Measurements from ENCODE around the gene HSP90AB1. TPM values are rescaled to one million over a fixed set of nuclear protein-coding genes. Genes with fewer than 3 reads are reported as not detected.

HSP90AB1 gene
- total RNA-seq, 1 experiment from 2014 or later: 1,986 TPM

GRCh38 chr6:44260451-44261297 lies 13.8 kb downstream of the HSP90AB1 start:
- Mint-ChIP-seq H3K4me1 (peaks cover 44% of the 10 kb centered on the region in 2 experiments), H3K36me3 (ENCODE audit: insufficient read depth in 1 of 3, low read depth in 3 of 3) (peaks cover 0 to 23% (median 10%) of the 10 kb centered on the region in 3 experiments; a peak in 6 of 7 replicates), H3K27me3 (ENCODE audit: low read depth) (peaks cover 15% of the 10 kb centered on the region), H3K27ac (no peak overlapping the region), H3K4me3 (no peak overlapping the region; a peak in 1 of 5 replicates), H3K9me3 (no peaks in the 10 kb centered on the region; a peak in 1 of 5 replicates)
- H2BK12ac ChIP-seq (ENCODE audit: insufficient read length, low read depth, low read length): no peak overlapping the region
- H2BK20ac ChIP-seq (ENCODE audit: low read depth, low read length, poor library complexity, severe bottlenecking): no peak overlapping the region
- no peaks in the 10 kb centered on the region for H4K20me1 ChIP-seq (ENCODE audit: control insufficient read depth, insufficient read depth, insufficient read length)
- H2BK120ac ChIP-seq (ENCODE audit: low read depth, low read length, poor library complexity, severe bottlenecking): no peak overlapping the region
- no peak overlapping the region for H3K23ac ChIP-seq (ENCODE audit: insufficient read length, low read depth, low read length)
- no peak overlapping the region for H2AFZ ChIP-seq (ENCODE audit: low read length)
- no peaks in the 10 kb centered on the region for H3K79me1 ChIP-seq (ENCODE audit: insufficient read depth, low read depth, low read length, poor library complexity, severe bottlenecking)
- no peak overlapping the region for H3K27ac ChIP-seq (ENCODE audit: insufficient read length, low read depth, low read length)
- no peaks in the 10 kb centered on the region; the same call in 1 of the 2 replicates for H3K4me1 ChIP-seq (ENCODE audit: insufficient read depth, low read length)
- H4K91ac ChIP-seq (ENCODE audit: insufficient read length, low read depth, low read length): no peak overlapping the region
- H3K9me3 ChIP-seq (ENCODE audit: control insufficient read depth, low read depth, low read length): no peaks in the 10 kb centered on the region
- H3K56ac ChIP-seq (ENCODE audit: insufficient read length, low read depth, low read length): no peak overlapping the region
- H2AK5ac ChIP-seq (ENCODE audit: insufficient read length, low read length): no peak overlapping the region
- no peak overlapping the region for H4K5ac ChIP-seq (ENCODE audit: insufficient read length, low read depth, low read length)
- H3K23me2 ChIP-seq (ENCODE audit: insufficient read length, low read depth, low read length, poor library complexity, severe bottlenecking): peaks cover 21% of the 10 kb centered on the region
- no peak overlapping the region for H2BK5ac ChIP-seq (ENCODE audit: insufficient read length, low read length)
- no peak overlapping the region for H3K18ac ChIP-seq (ENCODE audit: insufficient read length, low read depth, low read length)
- no peak overlapping the region for H3K14ac ChIP-seq (ENCODE audit: insufficient read depth, low read length)
- no peak overlapping the region for H2BK15ac ChIP-seq (ENCODE audit: low read depth, low read length)
- no peak overlapping the region for H3K4ac ChIP-seq (ENCODE audit: low read depth, low read length)
- no peaks in the 10 kb centered on the region for H3K79me2 ChIP-seq (ENCODE audit: insufficient read depth, low read length)
- no peak overlapping the region for H3K4me2 ChIP-seq (ENCODE audit: insufficient read depth, insufficient read length, low read length)
- H4K8ac ChIP-seq (replicated peaks; ENCODE audit: insufficient read length, low read depth, low read length): no peak overlapping the region
- no peaks in the 10 kb centered on the region for H3K27me3 ChIP-seq (ENCODE audit: insufficient read depth, low read length)
- H3T11ph ChIP-seq (ENCODE audit: low read length): no peak overlapping the region
- no peak for DNase-seq
- TF ChIP-seq CTCF (conservative IDR thresholded peaks at IDR 0.05): no peak
- H3K9ac ChIP-seq (ENCODE audit: extremely low read depth, insufficient read length, low read length): no peak overlapping the region
- WGBS (ENCODE audit: extremely low coverage, insufficient read length, low lambda C conversion rate): no CpG with 5 or more reads among the region's 6 CpGs
